HG03442 (cell line): ENCODE data around the gene GRIN1.
"Not testable (repeated sequence)": the region's sequence is repeated elsewhere in the genome, so short reads cannot be mapped to it uniquely, and the experiment has no call there.

Experiments
- ATAC-seq: cut with Tn5 transposase; IDR thresholded peaks from one replicate; pipeline ENCODE4 v1.9.1; 2021; ENCODE audit warnings: mild to moderate bottlenecking, moderate library complexity; ENCODE audit not compliant: unreplicated experiment

GRIN1 gene

GRCh38 chr9:137110911-137111787 lies 27.8 kb upstream of the GRIN1 start:
- ATAC-seq, result no peak

- no peak for ATAC-seq
Observed at GRCh38 chr9:137111788-137112563, 27.0 kb upstream of the GRIN1 start.

GRCh38 chr9:137112564-137113384 lies 26.2 kb upstream of the GRIN1 start:
- ATAC-seq, result no peak

- no peak for ATAC-seq
Observed at GRCh38 chr9:137113385-137114159, 25.4 kb upstream of the GRIN1 start.

GRCh38 chr9:137114220-137114612 lies 24.7 kb upstream of the GRIN1 start:
- no peak for ATAC-seq

- ATAC-seq, result peak; percentile 57
Observed at GRCh38 chr9:137114613-137115393, 24.2 kb upstream of the GRIN1 start, which contains the start of gene DPP7. DPP7 (minus strand) TSS chr9:137114733; CDS start chr9:137114713, 20 bp downstream.

GRCh38 chr9:137115394-137116026 lies 23.4 kb upstream of the GRIN1 start:
- ATAC-seq, result no peak

GRCh38 chr9:137116027-137116507 lies 22.9 kb upstream of the GRIN1 start:
- ATAC-seq, result no peak

GRCh38 chr9:137116728-137117127 lies 22.2 kb upstream of the GRIN1 start:
- ATAC-seq, result no peak

- ATAC-seq, result no peak
Observed at GRCh38 chr9:137117269-137117731, 21.7 kb upstream of the GRIN1 start.

GRCh38 chr9:137118092-137118603 lies 20.8 kb upstream of the GRIN1 start:
- ATAC-seq, result not testable (repeated sequence)

GRCh38 chr9:137121927-137122795 lies 16.8 kb upstream of the GRIN1 start:
- not testable (repeated sequence) for ATAC-seq

GRCh38 chr9:137122796-137123467 lies 16.0 kb upstream of the GRIN1 start:
- not testable (repeated sequence) for ATAC-seq

GRCh38 chr9:137123468-137123837 lies 15.5 kb upstream of the GRIN1 start:
- ATAC-seq, result no peak

GRCh38 chr9:137123952-137124462 lies 14.9 kb upstream of the GRIN1 start:
- ATAC-seq, result not testable (repeated sequence)

GRCh38 chr9:137126786-137127185 lies 12.2 kb upstream of the GRIN1 start:
- no peak for ATAC-seq
